ENCODE results near the gene TMEM132D. TPM values are rescaled to one million over a fixed set of nuclear protein-coding genes. Genes with fewer than 3 reads are reported as not detected.

TMEM132D gene
- not detected for total RNA-seq

GRCh38 chr12:129903956-129904829 is at the start of gene TMEM132D:
Gene TMEM132D, minus strand, starts transcription at chr12:129904025.
- Histone ChIP-seq H3K9me3 (no peaks in the 10 kb centered on the region), H3K4me1 (no peaks in the 10 kb centered on the region), H3K27ac (no peak within 1 kb of the TSS), H3K36me3 (no peaks in the 10 kb centered on the region), H3K4me3 (no peak within 1 kb of the TSS), H3K27me3 (no peaks in the 10 kb centered on the region)
- DNase-seq (ENCODE audit: extremely low spot score in 2 of 2), result no peak
- TF ChIP-seq POLR2A (IDR thresholded peaks at IDR 0.05), result no peak
- no peak for TF ChIP-seq POLR2AphosphoS5 (IDR thresholded peaks at IDR 0.05; ENCODE audit: insufficient read depth in 1 of 2, low read depth in 1 of 2)
- TF ChIP-seq CTCF (IDR thresholded peaks at IDR 0.05), result no peak
- intact Hi-C loops (cut with DNase I), result no loop called here

- intact Hi-C loops (cut with DNase I), result no loop called here
- H3K36me3 ChIP-seq, result no peaks in the 10 kb centered on the region
- no peak overlapping the region for H3K27ac ChIP-seq
- DNase-seq (ENCODE audit: extremely low spot score in 2 of 2), result no peak
- H3K4me1 ChIP-seq, result no peaks in the 10 kb centered on the region
- no peaks in the 10 kb centered on the region for H3K9me3 ChIP-seq
- TF ChIP-seq POLR2A (IDR thresholded peaks at IDR 0.05), result no peak
- TF ChIP-seq CTCF (IDR thresholded peaks at IDR 0.05), result no peak
- TF ChIP-seq POLR2AphosphoS5 (IDR thresholded peaks at IDR 0.05; ENCODE audit: insufficient read depth in 1 of 2, low read depth in 1 of 2), result no peak
- H3K4me3 ChIP-seq, result no peak overlapping the region
- H3K27me3 ChIP-seq, result no peaks in the 10 kb centered on the region
Observed at GRCh38 chr12:129949651-129950050, 45.8 kb upstream of the TMEM132D start.

- intact Hi-C loops (cut with DNase I), result no loop called here
- Histone ChIP-seq H3K27me3 (no peaks in the 10 kb centered on the region), H3K4me3 (no peak overlapping the region), H3K36me3 (no peaks in the 10 kb centered on the region), H3K9me3 (no peaks in the 10 kb centered on the region), H3K27ac (no peak overlapping the region), H3K4me1 (no peaks in the 10 kb centered on the region)
- no peak for DNase-seq (ENCODE audit: extremely low spot score in 2 of 2)
- TF ChIP-seq POLR2AphosphoS5 (IDR thresholded peaks at IDR 0.05; ENCODE audit: insufficient read depth in 1 of 2, low read depth in 1 of 2), result no peak
Observed at GRCh38 chr12:129941618-129942017, 37.8 kb upstream of the TMEM132D start.

GRCh38 chr12:129938089-129938488 is 34.3 kb upstream of the TMEM132D start:
- intact Hi-C loops (cut with DNase I), result no loop called here
- DNase-seq (ENCODE audit: extremely low spot score in 2 of 2), result no peak

GRCh38 chr12:129937426-129937825 is 33.6 kb upstream of the TMEM132D start:
- no peaks in the 10 kb centered on the region for H3K27me3 ChIP-seq
- intact Hi-C loops (cut with DNase I), result no loop called here
- DNase-seq (ENCODE audit: extremely low spot score in 2 of 2), result no peak
- no peak overlapping the region for H3K4me3 ChIP-seq
- H3K9me3 ChIP-seq, result no peaks in the 10 kb centered on the region
- no peak overlapping the region for H3K27ac ChIP-seq
- TF ChIP-seq POLR2A (IDR thresholded peaks at IDR 0.05) (no peak), POLR2AphosphoS5 (IDR thresholded peaks at IDR 0.05; ENCODE audit: insufficient read depth in 1 of 2, low read depth in 1 of 2) (no peak), CTCF (IDR thresholded peaks at IDR 0.05) (no peak)
- H3K4me1 ChIP-seq, result no peaks in the 10 kb centered on the region
- no peaks in the 10 kb centered on the region for H3K36me3 ChIP-seq

More at GRCh38 chr12:129938089-129938488, 34.3 kb upstream of the TMEM132D start:
- H3K4me3 ChIP-seq, result no peak overlapping the region
- H3K4me1 ChIP-seq, result no peaks in the 10 kb centered on the region
- no peaks in the 10 kb centered on the region for H3K9me3 ChIP-seq
- TF ChIP-seq POLR2A (IDR thresholded peaks at IDR 0.05) (no peak), POLR2AphosphoS5 (IDR thresholded peaks at IDR 0.05; ENCODE audit: insufficient read depth in 1 of 2, low read depth in 1 of 2) (no peak), CTCF (IDR thresholded peaks at IDR 0.05) (no peak)
- no peaks in the 10 kb centered on the region for H3K36me3 ChIP-seq
- H3K27ac ChIP-seq, result no peak overlapping the region
- no peaks in the 10 kb centered on the region for H3K27me3 ChIP-seq

Measured in vagina (tissue), 2 donors.